HG02840 (cell line): Measurements from ENCODE around the gene SLCO2B1.

Source experiments
- ATAC-seq: cut with Tn5 transposase; IDR thresholded peaks from one replicate; pipeline ENCODE4 v1.9.1; 2021; ENCODE audit warnings: mild to moderate bottlenecking, moderate library complexity, moderate number of reproducible peaks; ENCODE audit not compliant: unreplicated experiment, low FRiP score

The SLCO2B1 gene

DNA sequence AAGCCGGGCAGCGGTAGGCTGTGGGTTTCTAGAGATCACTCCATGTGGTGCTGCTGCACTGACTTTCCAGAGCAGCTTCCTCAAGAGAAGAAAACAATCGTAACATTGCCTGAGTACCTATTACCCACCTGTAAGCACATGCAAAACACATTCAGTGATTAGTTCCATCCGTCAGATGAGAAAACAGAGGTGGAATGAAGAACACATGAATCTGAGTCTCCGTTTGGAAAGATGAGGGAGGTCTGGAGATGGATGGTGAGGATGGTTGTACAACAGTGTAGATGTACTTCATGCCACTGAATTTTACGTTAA, 7.5 kb upstream of the SLCO2B1 start:
- peak; percentile 12 for ATAC-seq

DNA sequence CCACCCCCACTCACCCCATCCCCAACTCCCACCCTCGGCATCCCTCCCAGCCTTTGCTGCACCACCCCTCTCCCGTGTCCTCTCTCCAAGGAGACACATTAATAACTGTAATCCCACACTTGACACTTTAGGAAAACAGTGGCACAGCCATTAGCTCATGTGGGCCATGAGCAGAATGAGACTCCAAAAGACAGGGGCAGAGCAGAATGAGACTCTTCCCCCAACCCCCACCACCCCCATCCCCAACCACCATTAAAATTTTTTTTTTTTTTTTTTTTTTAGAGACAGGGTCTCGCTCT, 6.2 kb upstream of the SLCO2B1 start:
- no peak for ATAC-seq

- no peak for ATAC-seq
Measured at GRCh38 chr11:75145196-75145971, 5.5 kb upstream of the SLCO2B1 start.

GRCh38 chr11:75145972-75146519, 4.9 kb upstream of the SLCO2B1 start:
- ATAC-seq = no peak

- ATAC-seq = no peak
Measured at GRCh38 chr11:75146711-75147110, 4.2 kb upstream of the SLCO2B1 start.

- ATAC-seq = no peak
Measured at GRCh38 chr11:75147191-75147874, 3.6 kb upstream of the SLCO2B1 start.

DNA sequence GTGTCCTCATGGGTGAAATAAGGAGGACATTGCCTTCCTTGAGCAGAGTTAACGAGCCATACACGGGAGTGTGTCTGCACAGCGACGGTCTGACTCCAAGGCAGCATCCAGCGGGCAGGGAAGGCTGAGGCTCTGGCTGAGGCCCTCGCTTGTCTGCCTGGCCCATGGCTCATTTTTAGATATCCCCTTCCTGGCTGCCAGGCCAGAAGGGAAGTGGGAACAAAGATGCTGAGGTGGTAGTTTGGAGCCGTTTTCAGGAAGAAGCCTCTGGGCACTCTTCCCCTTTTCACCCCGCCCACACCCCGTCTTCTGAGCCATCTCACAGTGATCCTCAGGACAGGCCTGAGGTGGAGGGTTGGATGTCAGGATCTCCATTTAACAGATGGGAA, 3.0 kb upstream of the SLCO2B1 start:
- ATAC-seq = no peak

DNA sequence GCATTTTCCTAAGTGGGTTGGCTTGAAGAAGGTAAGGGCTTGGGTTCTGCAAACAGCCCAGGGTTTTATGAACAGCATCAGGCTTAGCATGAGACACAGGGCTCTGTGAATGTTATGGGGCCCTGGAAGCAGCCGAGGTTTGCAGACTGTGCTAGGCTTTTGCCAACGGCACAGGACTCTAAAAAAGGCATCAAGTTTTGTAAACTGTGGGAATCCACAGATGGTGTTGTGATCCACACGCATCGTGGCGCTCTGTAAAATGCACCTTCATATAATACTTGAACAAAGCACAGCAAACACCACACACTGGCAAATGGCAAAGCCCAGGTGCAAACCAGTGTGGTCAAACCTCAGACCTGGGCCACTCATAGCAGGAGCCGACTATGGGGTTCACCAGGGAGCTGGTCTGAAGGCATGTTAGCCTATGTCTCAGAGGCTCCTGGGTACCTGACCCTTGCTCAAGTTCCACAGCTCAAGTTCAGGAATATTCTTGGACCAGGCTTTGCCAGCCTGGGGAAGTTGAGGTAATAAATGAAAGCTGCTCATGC, 2.4 kb upstream of the SLCO2B1 start:
- no peak for ATAC-seq

DNA sequence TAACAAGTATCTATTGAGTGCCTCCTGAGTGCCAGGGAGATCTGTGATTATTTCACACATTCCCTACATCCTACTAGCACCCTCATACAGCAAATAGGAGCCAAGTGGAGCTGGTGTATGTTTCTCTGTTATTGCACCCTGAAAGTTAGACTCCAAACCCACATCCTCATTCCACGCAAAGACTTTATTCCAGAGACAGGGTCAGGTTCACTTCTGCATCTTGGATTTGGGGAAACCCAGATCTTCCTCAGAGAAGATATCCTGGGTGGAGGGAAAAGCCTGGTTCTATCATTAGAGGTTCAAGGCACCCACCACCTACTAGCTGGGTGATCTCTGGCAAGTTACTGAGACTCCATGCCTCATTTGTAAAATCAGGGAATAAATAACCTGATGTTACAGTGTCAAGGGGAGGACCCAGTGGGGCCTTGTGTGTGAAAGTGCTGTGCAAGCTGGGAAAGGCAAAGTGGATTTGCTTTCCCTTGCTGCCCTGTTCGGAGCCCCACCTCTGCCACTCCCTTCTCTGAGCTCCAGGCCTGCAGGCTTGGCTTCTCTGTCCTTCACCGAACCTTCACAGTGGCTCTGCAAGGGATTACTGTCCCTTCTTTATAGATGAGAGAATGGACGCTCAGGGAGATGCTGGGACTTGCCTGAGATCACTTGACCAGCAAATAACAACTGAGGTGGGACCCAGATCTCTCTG, 991 bp upstream of the SLCO2B1 start:
- ATAC-seq = no peak

- ATAC-seq = no peak
Measured at GRCh38 chr11:75151346-75152047, 590 bp downstream of the SLCO2B1 start.

GRCh38 chr11:75152090-75152489, 1.2 kb downstream of the SLCO2B1 start:
- no peak for ATAC-seq

- ATAC-seq = no peak
Measured at GRCh38 chr11:75152651-75153427, 1.9 kb downstream of the SLCO2B1 start.

DNA sequence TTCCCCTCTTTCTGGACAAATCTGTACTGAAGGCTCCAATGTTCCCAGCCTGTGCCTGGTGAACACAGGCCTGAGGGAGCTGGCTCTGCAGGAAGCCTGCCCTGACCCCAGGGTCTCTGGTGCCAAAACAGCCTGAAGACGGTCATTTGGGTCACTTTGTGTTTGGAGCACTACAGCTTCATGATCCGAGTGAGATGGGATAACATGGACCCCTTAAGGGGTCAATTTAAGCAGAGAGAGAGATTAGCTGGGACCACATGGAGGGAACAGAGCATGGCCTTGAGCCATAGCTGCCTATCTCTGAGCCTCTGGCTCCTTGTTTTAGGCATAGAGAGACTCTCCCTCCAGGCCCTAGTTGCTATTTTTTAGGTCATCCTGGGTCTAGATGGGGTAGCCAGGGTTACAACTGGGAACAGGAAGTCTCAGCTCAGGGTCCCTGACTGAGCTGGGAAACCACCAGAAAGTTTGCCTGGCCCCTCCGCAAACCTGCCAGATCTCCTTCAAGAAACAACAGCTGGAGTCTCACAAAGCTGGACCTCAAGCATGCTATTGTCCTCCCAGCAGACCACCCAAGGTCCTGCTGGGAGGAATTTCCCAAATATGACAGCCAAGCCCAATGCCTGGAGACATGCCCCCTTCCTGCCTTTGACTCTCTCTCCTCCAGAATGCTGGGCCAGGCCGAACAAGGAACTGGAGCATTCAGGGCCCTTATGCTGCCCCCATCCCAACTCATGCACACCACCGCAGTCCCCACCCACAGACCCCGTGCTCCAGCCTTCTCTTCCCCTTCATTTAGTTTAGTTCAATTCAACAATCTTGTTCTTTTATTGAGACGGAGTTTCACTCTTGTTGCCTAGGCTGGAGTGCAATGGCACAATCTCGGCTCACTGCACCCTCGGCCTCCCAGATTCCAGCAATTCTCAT, 4.0 kb downstream of the SLCO2B1 start:
- ATAC-seq = no peak

- ATAC-seq = no peak
Measured at GRCh38 chr11:75155570-75156422, 4.9 kb downstream of the SLCO2B1 start.

- no peak for ATAC-seq
Measured at GRCh38 chr11:75158241-75158640, 7.3 kb downstream of the SLCO2B1 start.

GRCh38 chr11:75158696-75159150, 7.8 kb downstream of the SLCO2B1 start:
- ATAC-seq = no peak

DNA sequence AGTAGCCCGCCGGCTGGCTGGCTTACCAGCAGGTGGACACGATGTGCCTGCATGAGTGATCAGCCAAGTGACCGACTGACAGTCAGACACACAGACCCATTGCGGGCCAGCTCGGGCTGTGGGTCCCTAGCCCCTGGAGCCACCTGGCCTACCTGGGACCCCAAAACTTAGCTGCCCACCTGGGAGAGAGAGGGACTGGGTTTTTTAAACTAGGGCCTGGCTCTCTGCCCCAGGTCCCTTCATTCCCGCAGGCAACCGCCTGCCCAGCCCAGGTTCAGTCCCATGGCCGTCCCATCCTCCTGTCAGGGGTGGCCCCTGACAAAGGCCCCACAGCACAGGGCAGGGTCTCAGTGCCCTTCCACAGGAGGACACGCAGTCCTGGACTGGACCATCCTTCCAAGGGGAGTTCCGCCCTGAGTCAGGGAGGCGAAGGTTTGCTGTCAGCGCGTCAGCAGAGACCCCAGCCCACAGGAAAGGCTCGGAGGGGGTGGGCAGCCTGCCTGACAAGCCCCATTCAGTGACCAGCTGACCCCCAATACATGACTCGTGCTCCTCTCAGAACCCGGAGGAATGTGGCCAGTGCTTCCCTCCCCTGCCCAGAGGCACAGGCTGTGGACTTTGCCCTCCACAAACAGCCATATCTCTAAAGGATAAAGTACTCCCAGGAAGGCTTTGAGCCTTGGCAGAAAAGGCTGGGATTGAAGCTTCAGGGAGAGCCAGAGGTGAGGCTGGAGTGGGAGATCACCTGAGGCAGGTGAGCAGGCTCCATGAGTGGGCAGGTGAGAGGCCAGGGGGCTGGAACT, 8.4 kb downstream of the SLCO2B1 start:
- ATAC-seq = no peak
